GM18526 (cell line): ENCODE measurements around the gene CAMKMT.

ENCODE experiments used
- POLR2A ChIP-seq: IDR thresholded peaks from 3 replicates; pipeline ENCODE4 v1.6.1; 2011; ENCODE audit not compliant: insufficient read length; ENCODE audit errors: extremely low read depth

Gene CAMKMT

DNA sequence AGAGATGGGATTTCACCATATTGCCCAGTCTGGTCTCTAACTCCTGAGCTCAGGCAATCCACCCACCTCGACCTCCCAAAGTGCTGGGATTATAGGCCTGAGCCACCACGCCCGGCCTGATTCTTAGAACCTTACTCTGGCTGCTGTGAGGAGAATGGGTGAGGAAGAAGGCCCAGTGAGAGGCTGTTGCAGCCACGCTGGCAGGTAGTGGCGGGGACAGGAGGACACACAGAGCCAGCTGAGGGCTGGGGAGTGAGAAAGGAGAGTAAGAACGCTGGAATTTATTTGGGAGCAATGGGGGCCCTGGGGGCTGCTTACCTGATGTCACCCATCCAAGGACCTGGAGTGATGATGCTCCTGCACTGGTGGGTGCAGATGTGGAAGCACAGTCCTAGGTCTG is 425.9 kb downstream of the CAMKMT start:
- TF ChIP-seq POLR2A: no peak

DNA sequence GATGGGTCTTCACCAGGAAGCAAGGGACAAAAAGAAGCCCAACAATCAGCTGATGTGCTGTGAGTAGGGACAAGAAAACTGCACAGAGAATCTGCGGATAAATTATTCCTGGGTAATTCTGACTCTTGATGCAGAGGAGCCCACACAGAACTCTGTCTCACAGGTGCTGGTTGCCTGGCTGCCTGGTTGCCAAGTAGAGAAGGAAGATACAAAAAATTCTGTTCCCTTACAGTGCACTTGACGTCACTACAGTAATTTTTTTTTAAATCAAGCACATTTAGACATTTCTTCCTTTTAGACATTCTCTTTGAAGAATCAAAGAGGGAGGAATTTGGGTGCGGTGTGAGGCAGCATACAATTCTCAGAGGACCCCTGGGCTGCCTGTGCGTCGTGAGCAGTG is 427.7 kb downstream of the CAMKMT start:
- TF ChIP-seq POLR2A: no peak

DNA sequence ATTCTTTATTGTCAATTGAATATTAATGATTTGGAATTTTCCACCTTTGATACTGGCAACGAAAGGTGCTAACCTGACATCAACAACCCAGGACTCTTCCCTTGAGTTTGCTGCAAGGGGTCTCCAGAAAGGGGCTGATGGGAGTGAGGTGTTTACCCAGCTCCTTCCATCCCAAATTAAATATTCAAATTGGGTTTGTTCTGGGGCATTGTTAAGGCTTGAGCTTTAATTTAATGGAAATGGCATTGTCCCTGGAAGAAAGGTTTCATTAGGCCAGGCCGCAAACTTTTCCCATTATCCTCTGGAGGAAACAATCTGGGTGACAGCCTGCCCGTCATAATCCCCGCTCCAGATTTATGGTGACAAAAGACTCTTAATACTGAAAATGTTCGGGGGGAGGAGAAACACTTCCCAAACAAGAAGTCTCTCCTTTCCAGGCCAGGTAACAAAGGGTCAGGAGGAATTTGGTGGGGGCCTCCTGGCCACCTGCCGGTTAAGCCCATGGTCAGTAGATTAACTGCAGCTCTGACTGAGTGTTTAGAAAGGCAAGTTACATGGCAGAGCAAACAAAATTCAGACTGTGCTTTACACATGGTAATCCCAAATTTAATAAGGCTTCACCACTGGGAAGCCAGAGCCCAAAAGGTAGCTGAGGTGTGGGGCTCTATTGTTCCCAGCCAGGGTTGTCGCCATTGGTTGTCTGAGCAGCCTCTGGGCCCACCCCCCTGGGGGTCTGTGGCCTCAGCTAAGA is 428.4 kb downstream of the CAMKMT start:
- TF ChIP-seq POLR2A: no peak

DNA sequence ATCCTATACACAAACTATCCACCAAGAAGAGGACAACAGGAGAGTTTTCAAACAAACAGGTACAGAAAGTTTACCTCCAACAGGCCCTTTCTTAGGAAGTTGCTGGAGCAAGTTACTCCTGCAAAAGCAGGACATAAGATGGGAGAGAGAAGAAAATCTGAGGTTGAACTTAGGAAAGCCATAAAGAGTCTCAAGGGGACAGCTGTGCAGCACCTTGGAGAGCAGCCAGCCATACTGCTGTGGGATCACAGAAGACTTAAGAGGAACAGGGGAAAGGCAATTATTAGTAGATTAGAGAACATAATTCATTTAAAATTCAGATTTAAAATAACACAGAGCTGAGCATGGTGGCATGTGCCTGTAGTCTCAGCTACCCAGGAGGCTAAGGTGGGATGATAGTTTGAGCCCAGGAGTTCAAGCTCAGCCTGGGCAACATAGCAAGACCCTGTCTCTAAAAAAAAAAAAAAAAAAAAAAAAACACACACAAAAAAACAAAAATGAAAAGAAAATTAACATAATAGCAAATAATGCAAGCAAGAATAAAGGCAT is 431.6 kb downstream of the CAMKMT start:
- TF ChIP-seq POLR2A: no peak

DNA sequence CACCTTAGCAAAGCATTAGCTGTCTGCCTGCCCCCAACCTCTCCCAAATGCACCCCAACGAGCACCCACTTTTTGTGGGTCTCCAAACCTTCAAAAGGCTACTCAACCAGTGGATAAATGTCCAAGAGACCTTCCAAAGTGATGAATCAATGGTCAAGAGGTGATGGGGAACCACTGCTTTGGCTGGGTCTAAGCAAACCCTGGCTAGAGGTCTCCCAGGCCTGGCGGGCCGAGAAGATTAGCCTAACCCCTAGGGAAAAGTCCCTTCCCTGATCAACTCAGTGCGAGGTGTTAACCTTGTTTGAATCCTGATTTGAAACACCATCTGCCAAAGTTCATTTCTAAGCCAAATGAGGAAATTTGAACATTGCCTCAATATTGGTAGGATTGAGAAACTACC is 435.0 kb downstream of the CAMKMT start:
- no peak for TF ChIP-seq POLR2A

DNA sequence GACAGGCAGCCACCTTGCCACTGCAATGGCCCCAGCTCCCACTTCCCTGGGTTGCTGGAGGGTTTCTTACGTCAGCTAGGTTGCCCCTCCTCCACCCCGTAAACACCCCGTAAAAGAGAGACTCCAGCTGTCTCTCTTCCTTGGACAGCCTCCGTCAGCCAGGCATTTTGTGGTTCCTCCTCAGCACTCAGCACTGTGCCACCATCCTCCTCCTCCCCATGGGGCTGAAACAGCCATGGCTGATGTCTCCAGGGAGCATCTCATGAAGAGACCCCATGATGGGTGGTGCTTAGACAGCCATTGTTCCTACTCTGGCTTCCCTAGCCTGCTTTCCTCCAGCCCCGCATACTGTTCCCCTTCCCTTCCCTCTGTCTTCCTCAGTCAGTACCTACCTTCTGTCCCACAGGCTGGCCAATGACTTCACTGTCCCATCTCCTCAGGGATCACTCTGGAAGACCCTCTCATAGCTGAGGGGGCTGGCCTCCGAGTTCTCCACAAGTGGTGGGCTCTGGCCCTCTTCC is 436.5 kb downstream of the CAMKMT start:
- no peak for TF ChIP-seq POLR2A

DNA sequence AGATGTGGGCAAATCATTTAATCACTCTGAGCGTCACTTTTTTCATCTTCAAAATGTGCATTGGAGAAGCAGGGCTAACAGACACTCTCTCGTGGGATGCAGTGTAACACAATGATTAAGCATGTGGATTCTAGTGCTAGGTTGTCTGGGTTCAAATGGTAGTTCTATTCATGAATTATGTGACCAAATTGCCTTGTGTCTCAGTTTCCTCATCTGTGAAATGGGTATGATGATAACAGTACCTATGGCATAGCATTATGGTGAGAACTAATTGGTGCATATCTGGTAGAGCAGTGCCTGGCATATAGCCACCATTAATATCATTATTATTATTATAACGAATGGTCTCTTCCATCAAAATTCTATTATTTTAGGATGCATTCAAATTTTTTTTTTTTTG is 437.4 kb downstream of the CAMKMT start:
- TF ChIP-seq POLR2A: no peak

DNA sequence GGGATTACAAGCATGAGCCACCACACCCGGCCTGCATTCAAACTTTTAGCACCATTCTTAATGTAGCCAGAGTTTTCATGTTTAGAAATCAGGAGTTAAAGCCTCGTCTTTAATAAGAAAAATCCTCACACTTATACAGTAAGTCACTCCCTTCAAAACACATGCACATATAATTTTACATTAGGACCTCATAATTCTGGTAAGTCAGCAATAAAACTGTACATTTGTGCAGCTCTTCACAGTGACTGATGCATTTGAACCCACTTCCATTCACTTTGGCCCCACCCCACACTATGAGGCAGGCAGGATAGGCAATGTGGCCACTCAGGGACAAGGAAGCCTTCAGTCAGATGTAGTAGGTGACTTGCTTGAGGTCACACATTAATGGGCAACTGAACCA is 438.0 kb downstream of the CAMKMT start:
- TF ChIP-seq POLR2A: no peak

DNA sequence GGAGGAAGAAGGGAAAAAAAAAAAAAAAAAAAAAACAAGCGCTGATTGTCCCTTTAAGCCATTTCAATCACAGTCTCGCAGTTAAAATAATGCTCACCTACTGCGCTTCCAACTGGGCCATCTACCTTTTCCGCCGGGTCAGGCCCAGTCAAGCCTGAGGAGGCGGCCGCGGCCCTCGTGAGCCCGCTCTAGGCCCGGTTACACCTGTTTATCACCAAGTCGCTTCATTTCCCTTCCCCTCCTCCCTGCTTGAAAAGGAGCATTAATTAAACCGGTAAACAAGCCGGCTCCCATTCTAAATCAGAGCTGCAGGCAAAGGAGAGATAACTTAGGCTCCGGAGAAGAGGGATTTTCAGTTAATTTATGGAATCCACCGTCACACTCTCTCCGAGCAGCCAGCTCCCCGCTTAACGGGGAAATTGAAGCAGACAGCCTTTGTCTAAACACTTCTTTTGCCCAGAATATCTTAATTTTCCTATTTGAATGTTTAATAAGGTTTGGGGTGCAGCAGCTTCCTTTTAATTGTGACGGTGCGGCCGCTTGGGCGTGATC is 439.6 kb downstream of the CAMKMT start:
- no peak for TF ChIP-seq POLR2A

DNA sequence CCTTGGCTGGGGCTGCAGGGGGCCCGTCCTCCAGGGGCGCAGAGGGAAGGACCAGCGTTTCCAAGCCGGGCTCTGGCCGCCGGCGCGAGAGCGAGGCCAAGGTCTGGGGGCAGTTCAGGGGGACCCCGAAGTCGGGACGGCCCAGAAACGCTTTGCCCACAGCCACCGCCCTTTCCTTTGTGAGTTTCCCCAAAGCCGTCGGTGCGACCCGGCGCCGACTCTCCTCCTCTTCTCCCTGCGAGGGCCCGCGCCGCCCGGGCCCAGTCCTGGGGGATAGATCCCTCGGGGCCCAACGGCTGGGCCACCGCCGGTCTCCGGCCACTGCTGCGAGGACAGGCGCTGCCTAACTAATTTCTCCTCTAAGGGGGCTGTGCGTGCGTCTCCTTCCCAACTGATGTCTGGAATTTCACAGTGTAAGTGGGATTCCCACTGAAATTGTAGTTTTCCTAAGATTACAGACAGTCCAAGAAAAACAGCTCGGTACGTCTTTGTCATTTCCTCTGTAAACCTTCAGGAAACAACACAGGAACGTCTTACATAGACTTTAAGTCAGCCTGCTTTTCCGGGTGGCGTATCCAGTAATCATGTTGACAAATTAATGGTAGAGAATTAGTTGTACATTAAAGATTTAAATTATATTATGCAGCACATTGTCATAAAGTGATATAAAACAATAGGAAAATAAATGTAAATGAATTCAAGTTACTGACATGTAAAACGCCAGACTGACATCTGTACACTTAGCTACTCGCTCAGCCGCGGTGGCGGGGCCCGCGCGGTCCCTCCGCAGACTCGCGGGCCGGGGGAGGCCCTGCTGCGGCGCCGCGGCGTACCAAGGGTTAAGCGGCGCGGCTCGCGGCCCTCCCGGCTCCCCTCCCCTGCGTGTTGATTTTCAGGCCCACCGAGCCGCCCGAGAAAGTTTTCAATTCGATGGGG is 440.4 kb downstream of the CAMKMT start:
- TF ChIP-seq POLR2A: no peak

DNA sequence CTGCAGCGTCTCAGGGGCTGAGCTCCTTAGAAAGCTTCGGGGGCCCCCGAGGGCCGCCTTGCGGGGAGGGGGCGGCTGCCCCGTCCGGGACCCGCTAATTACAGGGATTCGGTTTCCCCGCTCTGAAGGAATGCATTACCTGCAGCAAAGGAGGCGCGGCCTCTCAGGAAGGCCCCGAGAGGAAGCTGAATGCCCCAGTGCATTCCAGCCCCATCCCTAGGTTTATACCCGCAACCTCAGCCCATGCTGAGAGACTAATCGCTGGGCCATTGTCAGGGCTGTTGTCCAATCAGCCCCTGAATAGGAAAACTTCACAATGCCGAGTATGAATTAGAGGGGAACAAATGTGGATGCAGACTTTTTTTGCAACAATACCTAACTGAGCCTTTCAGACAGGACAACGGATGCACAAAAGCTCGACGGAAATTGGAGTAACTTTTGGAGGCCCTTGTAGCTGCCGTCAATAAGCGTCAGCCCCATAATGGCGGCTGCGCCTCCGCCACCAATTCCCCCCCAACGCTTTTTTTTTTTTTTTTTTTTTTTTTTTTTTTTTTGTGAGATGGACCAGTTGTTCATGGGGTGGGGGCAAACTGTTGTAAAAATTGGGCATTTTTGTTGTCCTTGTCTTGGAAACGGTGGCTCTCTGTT is 441.2 kb downstream of the CAMKMT start:
- no peak for TF ChIP-seq POLR2A

DNA sequence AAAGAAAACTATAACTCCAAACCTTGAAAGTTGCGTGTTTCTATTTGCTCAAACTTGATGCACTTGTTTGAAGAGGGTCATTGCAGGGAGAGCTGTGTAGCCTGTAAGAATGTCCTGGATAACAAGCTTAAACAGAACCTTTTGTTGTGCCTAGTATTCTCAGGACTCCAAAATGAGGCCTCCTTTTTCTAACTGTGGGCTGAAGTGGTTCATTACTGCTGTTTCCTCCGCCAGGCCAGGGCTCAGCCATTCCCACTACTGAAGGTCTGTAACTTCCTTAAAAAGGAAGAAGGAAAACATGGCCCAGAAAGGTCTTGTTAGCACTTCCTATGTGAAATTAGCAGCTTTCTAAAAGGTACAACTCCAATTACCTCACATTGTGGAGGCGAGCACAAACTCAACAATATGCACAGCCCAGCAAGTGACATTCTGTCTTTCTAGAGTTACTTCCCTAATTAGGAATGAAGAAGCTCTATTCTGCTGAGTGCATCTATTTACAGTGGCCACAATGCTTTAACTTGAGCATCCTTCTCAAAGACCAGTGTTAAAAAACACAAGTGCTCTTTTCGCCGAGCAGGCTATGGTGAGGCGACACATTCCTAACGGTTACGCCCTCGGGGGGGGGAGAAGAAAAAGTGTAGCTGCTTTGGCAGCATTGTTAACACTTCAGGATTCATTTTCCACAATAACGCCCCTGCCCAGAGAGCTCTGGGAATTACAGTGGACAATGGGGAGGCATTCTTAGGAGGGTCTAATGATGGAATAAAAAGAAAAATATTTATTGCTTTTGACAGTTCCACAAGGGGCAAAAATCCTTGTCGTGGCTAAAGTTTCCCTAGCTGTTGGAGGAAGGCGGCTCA is 442.9 kb downstream of the CAMKMT start:
- TF ChIP-seq POLR2A: no peak

DNA sequence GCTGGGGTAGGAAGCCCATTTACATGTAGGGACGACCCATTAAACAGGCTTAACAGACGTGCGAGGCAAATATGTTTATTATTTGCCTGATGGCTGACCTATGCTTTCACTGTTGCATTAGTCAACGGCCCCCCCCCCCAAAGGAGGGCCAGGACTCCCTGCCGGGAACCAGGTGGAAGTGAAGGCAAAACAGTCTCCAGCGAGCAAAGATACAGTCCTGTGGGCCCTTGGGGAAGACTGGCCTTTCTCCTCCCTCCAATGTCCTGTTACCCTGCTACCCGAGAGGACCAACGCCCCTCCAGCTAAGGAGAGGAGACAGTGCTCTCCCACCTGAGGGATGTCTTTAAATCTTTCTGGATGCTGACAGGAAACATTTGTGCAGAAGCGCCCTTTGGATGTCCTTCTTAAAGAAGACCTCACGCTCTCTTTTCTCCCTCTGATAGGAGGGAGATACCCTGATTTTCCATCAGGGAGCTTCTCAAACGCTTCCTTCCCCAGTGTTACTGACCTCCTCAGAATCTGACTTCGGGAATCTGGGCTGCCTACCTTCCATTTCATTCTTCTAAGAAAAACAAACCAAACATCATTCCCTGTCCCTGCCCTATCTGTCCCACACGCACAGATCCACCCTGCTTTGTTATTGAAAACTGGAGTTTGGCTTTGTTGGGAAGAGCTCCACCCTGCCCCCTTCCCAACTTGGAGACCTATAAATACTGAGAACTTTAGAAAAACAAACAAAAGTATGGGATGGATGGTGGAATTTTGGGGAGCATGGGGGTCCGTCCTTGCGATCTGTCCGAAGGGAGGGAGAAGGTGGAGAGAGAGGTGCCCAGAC is 443.9 kb downstream of the CAMKMT start:
- no peak for TF ChIP-seq POLR2A
